Activated CD4-positive, alpha-beta T cell treated with anti-CD3 and anti-CD28 coated beads, Interleukin-10, Interleukin-2, amounts not matched to agents 100 ng/mL and 50 ng/mL, durations not matched to agents 16 hours and 8 hours (primary cell): Measurements from ENCODE around the gene ATG13.
A peak's percentile ranks its signal among the peaks of the same experiment; 100 is the strongest.
"Not testable (repeated sequence)": the region's sequence is repeated elsewhere in the genome, so short reads cannot be mapped to it uniquely, and the experiment has no call there.

ENCODE experiments used
- DNase-seq: peaks from one replicate; pipeline ENCODE4 v3.0.0-alpha.2; 2020

The ATG13 gene

DNA sequence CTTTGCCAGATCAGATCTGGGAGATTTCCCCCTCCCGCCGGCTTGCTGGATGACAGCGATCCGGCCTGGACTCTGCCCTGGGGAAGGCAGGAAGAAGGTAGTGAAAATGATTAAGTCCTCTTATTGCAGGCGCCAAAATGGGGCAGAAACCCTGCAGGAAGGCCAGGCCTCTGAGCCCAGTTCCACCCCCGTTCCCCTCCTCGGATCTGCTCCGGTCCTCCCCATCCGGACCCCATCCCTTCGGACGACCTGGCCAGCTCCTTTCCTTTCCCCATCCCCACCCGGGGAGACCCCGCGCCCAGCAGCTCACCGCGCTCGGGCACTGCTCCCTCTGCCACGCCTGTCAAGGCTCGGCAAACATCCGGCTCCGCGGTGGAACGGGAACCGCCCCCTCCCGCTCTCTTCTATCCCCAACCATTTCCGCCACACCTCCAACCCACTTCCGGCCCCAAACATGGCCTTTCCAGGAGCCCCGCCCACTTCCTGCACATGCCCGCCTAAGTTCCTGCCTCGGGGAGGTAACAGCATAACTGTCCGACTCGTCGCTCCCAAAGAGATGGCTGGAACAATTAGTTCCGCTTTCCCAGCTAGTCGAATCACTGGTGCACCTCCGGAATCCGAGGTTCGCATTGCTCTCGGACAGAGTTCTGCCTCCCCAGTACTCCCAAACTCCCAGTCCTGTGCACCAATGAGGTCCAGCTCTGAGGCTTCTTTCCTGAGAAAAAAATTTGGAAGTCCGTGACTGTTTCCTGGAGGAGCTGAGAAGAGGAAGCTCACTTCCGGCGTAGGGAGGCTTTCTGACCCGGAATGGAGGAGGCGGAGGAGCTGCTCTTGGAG, 83.1 kb downstream of the ATG13 start, which contains the start of the genes ARHGAP1 and ZNF408:
Gene ARHGAP1 (minus strand): TSS at position 379 of the 837 bp plus-strand sequence. CDS start 4,512 bp downstream, outside the sequence.
Gene ZNF408 (plus strand): TSS at position 791 of the 837 bp plus-strand sequence. CDS start 17 bp downstream, at position 808.
- DNase-seq = peak; percentile 99

DNA sequence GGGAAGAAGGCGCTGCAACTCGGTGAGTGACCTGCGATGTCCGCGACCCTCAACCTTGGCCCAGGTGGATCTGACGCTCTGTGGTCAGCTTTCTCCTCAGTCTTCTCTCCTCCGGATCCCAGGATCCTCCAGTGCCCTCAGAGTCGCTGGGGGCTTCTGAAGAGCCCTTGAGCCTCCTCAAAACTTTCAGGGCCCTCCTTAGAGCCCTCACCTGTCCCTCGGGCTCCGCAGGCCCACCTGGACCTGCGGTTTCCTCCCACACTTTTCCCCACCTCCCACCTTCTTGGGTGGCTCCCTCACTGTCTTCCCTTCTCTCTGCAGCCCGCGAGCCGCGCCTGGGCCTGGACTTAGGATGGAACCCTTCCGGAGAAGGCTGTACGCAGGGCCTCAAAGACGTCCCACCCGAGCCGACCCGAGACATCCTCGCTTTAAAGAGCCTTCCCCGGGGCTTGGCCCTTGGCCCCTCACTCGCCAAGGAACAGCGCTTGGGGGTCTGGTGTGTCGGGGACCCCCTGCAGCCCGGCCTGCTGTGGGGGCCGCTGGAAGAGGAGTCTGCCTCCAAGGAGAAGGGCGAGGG, 83.8 kb downstream of the ATG13 start:
- DNase-seq = no peak

DNA sequence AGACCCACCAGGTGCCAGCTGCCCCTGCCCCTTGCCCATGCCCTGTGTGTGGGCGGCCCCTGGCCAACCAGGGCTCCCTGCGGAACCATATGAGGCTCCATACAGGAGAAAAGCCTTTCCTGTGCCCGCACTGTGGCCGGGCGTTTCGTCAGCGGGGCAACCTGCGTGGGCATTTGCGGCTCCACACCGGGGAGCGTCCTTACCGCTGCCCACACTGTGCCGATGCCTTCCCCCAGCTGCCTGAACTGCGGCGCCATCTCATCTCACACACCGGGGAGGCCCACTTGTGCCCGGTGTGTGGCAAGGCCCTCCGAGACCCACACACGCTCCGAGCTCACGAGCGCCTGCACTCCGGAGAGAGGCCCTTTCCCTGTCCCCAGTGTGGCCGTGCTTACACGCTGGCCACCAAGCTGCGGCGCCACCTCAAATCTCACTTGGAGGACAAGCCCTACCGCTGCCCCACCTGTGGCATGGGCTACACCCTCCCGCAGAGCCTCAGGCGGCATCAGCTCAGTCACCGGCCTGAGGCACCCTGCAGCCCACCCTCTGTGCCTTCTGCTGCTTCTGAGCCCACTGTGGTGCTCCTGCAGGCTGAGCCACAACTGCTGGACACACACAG, 87.8 kb downstream of the ATG13 start:
- no peak for DNase-seq

DNA sequence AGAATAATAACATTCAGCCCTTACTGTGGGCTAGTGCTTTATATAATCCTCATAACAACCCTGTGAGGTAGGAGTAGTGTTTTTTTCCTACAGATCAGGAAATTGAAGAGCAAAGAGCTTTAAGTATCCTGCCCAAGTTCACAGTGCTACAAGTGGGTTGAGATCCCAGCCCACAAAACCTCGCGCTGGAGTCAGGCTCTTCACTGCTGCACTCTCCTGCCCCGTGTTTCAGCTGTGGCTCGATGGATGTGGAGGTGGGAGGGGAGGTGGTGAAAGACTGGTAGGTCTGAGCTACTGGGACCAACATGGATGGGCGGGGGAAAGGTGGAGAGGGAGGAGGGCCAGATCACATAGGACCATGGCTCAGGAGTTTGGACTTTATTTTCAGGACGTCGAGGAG, 89.5 kb downstream of the ATG13 start:
- no peak for DNase-seq

DNA sequence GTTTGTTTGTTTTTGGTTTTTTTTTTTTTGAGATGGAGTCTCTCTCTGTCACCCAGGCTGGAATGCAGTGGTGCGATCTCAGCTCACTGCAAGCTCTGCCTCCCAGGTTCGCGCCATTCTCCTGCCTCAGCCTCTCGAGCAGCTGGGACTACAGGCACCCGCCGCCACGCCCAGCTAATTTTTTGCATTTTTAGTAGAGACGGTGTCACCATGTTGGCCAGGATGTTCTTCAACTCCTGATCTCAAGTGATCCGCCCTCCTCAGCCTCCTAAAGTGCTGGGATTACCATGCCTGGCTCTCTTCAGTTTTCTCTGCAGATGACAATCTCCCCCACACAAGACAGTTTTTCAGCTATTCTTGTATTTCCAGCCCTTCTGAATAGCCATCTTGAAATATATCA, 92.0 kb downstream of the ATG13 start:
- DNase-seq = not testable (repeated sequence)

DNA sequence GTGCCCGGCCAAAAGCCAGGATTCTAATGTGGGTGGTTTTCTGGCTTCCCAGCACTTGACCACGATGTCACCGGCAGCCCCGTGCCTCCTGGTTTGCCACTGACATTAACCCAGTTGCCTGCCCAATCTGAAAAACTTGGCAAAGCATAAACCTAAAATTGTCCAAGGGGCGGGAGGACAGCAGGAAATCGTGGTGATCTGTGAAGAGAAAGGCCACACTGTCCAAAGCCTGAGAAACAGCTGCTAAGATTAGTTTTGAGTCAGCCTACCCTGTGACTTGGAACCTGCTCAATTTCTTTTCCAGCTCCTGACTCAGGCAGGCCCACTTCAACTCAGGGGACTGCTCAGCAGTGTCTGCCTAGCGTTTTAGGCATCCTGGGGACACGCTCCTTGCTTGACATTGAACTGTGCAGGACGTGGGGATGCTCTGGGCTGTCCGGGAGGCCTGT, 93.5 kb downstream of the ATG13 start:
- no peak for DNase-seq

DNA sequence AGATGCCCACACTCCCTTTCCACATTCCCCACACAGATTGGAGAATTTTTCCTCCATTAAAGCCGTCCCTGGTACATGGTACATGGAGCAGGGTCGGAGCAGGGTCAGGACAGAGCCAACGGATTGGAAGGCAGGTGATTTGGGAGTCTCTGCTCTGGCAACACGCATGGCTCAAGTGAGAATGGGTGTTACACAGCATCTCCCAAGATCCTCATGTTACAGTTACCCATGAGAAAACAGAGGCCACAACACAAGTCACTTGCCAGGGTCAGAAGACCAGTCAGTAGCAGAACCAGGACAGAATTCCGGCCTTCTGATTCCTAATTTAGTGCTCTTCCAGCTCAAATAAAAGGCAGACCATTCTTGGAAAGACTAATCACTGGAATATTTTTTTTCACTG, 94.0 kb downstream of the ATG13 start:
- no peak for DNase-seq

DNA sequence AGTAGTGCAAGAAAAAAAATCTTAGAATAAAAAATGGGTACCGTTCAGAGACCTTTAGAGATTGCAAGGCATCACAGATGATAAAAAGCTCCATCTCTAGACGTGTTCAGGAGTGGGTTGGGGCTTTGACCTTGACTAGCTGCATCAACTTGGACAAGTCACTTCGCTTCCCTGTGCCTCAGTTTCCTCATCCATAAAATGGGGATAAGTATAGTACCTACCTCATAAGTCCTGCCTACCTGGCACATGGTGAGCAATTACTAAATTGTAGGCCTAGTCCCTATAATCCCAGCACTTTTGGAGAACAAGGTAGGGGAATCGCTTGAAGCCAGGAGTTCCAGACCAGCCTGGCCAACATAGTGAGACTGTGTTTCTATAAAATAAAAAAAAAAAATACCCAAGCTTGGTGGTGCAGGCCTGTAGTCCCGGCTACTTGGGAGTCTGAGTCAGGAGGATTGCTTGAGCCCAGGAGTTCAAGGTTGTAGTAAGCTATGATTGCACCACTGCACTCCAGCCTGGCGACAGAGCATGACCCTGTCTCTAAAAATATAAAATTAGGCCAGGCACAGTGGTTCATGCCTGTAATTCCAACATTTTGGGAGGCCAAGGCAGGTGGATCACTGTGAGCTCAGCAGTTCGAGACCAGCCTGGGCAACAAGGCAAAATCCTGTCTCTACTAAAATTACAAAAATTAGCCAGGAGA, 95.7 kb downstream of the ATG13 start:
- DNase-seq = no peak

DNA sequence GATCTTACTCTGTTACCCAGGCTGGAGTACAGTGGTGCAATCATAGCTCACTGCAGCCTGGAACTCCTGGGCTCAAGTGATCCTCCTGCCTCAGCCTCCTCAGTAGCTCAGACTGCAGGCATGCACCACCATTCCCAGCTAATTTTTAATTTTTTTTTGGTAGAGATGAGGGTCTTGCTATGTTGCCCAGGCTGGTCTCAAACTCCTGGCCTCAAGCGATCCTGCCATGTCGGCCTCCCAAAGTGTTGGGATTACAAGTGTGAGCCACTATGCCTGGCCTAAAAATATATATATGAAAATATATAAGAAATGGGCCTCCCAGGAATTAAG, 100.4 kb downstream of the ATG13 start:
- not testable (repeated sequence) for DNase-seq

DNA sequence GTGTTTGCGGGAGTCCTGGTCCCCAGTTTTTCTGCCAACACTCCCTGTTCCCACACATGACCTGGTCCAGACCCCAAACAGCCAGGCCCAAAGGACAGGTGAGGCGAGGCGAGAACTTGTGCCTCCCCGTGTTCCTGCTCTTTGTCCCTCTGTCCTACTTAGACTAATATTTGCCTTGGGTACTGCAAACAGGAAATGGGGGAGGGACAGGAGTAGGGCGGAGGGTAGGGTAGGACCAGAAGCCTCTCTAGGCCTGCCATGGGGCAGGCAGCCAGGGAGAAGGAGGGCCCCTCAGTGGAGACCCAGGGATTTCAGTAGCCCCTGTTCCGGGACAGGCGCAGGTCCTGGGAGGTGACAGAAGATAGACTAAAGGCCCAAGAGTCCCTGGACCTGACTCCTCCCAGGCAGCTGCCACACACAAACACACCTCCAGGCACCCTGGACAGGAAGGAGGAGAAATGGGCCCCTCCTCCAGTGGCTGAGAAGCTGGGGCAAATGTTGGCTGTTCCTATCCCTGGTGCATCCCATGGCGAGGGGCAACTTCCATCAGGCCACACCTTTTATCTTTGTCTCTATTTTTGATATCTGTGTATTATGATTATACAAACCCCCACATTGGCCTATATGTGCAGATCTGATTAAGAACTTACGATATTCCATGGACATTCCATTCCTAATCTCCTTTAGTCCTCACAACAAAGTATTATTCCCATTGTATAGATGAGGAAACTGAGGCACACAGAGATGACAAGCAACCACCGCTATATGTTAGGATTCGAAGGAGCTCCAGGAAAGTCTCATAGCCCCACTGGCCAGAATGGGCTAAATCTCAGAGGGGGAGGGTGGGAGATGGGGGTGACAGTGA, 101.0 kb downstream of the ATG13 start:
- no peak for DNase-seq

DNA sequence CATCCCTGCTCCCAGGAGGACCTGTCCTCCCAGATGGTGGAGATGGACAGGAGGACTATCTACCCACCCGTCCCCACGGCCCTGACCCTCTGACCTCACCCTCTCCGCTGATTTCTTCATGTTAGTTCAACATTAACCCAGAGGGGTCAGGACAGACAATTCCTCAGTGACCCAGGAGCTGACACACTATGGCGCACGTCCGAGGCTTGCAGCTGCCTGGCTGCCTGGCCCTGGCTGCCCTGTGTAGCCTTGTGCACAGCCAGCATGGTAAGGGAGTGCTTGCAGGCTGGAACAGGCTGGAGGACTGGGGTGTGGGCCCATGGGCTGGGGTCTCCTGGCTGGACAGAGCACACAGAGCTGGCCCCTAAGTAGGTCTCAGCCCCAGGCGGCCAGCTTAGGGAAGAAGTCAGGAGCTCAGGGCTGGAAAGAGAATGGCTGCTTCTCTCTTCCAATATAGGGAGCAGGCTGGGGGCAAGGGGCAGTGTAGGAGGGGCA, 101.7 kb downstream of the ATG13 start, which contains the start of gene F2:
Gene F2 (plus strand): TSS at position 166 of the 495 bp plus-strand sequence. CDS start 23 bp downstream, at position 189.
- DNase-seq = no peak

DNA sequence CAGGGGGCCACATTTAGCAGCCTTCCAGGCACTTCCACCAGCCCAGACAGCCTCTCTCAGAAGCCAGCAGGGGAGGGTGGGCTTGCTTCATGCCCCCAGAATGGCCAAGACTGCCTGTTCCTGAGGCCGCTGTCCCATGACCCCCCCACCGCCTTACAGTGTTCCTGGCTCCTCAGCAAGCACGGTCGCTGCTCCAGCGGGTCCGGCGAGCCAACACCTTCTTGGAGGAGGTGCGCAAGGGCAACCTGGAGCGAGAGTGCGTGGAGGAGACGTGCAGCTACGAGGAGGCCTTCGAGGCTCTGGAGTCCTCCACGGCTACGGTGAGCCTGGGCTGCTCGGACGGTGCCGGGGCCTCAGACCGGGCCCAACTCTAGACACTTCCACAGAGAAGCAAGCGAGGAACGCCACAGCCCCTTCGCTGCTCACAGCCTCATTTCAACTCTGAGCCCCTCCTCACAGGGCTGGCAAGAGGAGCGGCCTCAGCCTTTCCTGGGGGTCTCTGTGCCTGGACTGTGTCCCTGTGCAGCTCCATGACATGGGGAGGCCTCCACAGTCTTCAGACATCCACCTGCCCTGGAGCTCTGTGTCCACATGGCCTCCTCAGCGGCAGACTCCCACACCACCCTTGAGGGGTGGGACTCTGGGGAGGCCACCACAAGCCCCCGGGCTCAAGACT, 102.3 kb downstream of the ATG13 start:
- no peak for DNase-seq

DNA sequence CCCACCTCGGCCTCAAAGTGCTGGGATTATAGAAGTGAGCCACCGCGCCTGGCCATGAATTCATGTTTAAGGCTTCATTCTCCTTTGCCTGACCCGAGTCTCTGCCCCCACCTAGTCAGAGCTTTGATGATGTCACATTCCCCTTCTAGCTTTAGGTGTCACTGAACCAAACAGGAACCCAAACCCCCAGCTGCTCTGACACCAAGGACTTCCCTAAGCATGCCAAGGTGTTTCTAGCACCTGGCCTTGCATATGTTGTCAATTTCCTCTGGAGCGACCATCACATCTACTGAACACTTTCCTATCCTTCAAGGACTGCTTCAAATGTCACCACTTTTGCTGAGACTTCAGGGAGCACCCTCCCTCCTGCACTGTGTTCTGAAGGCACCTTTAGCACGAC, 103.9 kb downstream of the ATG13 start:
- no peak for DNase-seq

DNA sequence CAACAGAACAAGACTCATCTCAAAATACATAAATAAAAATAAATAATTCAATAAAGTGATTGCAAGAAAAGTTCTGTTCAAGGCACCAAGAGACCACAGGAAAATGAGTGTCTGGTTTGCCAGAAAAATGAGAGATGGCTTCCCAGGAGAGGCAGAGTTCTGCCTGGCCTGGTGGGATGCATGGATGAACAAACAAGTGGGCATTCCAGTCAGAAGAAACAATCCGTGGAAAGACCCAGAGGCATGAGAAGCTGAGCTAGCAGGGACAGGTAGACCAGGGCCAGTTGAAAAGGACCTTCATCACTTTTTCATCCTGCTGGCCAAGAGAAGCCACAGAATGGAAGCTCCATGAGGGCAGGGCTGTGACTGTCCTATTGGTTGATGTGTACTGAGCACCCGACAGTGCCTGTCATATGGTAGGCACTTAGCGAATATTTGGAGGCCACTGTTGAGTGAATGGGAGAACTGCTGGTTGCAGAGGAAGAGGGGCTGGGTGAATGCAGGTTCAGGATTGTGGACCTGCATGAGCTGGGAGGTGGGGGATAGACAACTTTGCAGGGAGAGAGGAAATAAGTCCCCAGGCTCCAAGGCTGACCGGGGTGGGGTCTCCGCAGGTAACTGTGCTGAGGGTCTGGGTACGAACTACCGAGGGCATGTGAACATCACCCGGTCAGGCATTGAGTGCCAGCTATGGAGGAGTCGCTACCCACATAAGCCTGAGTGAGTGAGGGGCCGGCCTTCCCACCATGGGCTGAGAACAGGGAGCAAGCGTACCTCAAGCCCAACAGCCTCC, 105.4 kb downstream of the ATG13 start:
- DNase-seq = no peak

DNA sequence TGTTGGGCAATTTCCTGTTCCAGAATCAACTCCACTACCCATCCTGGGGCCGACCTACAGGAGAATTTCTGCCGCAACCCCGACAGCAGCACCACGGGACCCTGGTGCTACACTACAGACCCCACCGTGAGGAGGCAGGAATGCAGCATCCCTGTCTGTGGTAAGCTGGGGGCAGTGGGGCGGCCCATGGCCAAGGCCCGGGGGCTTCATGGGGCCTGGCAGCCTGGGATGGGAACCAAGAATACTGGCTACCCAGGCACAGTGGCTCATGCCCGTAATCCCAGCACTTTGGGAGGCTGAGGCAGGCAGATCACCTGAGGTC, 106.0 kb downstream of the ATG13 start:
- DNase-seq = no peak

DNA sequence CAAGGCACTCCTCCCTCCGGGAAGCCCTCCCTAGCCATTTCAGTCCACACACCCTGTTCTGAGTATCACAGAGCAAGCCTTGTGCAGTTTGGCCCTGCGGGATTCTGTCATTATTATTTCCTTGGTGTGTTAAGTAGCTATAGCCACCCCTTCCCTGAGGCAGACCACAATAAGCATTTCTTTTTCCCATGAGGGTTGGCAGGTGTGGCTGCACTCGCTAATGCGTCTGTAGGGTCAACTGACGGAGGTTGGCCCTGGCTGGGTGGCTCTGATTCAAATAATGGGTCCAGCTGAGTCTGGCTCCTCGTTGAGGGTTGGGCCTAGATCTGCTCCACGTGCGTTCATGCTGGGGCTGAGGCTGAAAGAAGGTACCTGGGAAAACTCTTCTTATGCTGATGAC, 106.7 kb downstream of the ATG13 start:
- no peak for DNase-seq
